GM12878 (cell line): ENCODE data around the gene SH2B2. TPM values are rescaled to one million over a fixed set of nuclear protein-coding genes. Genes with fewer than 3 reads are reported as not detected.

Source experiments
- ATAC-seq: fragments of 200-7000 bp; cut with Tn5 transposase; 3 replicates; pipeline ENCODE4 v1.9.1; 2020; ENCODE audit warnings: mild to moderate bottlenecking, moderate library complexity
- BruUV-seq: library from RNA; stranded (reverse); fragments of 400-500 nt; replicated peaks from 2 replicates; lab custom pipeline; 2021; lab: Mats Ljungman, UMichigan
- CTCF ChIA-PET: fragments of 300-600 bp; sonication (Branson Sonifier 250); formaldehyde crosslinking; extraction: SDS; loops from one replicate; lab custom pipeline; 2021; ENCODE audit warnings: inconsistent platforms; lab: Yijun Ruan, JAX
- POLR2A ChIA-PET: fragments of 350-600 bp; formaldehyde crosslinking; extraction: SDS; loops from one replicate; lab custom pipeline; 2021; ENCODE audit warnings: inconsistent platforms; lab: Charles Lee
- RAD21 ChIA-PET: fragments of 300-600 bp; sonication (Branson Sonifier 250); formaldehyde crosslinking; loops from one replicate; lab custom pipeline; 2023; ENCODE audit warnings: antibody characterized with exemption; ENCODE audit not compliant: unreplicated experiment; lab: Charles Lee
- SMC1A ChIA-PET: fragments of 300-600 bp; sonication (Branson Sonifier 250); formaldehyde crosslinking; loops from one replicate; lab custom pipeline; 2023; ENCODE audit not compliant: unreplicated experiment, uncharacterized antibody; lab: Charles Lee
- DNase-seq: peaks from one replicate; pipeline ENCODE4 v3.0.0-alpha.2; 2011; ENCODE audit warnings: low read depth, low spot score
- FAIRE-seq: peaks from 3 replicates; lab custom pipeline; 2011; peaks lifted over from hg19 to GRCh38; lab: Jason Lieb, UNC
- H2AFZ ChIP-seq: 2 replicates; pipeline ENCODE4 v1.6.0; 2011; ENCODE audit warnings: low read depth, low read length, control low read depth; ENCODE audit not compliant: control insufficient read depth
- H3K27ac ChIP-seq: 2 replicates; pipeline ENCODE4 v1.5.1; 2011; ENCODE audit warnings: control low read depth; ENCODE audit not compliant: control insufficient read depth, insufficient read depth
- H3K27me3 ChIP-seq, 2 experiments: replicated peaks in 1 of 2; 2 replicates each; pipeline versions ENCODE4 v1.6.0 to v1.6.1; 2011; ENCODE audit warnings: low read length in 1 of 2; ENCODE audit not compliant: control insufficient read depth in 2 of 2, insufficient read depth in 2 of 2
- H3K36me3 ChIP-seq, 2 experiments: 2 replicates each; pipeline ENCODE4 v1.5.1; 2011; ENCODE audit warnings: low read length in 1 of 2; ENCODE audit not compliant: control insufficient read depth in 2 of 2, insufficient read depth in 2 of 2
- H3K4me1 ChIP-seq: 2 replicates; pipeline ENCODE4 v1.6.1; 2011; ENCODE audit warnings: mild to moderate bottlenecking, low read length, moderate library complexity, mixed read lengths; ENCODE audit not compliant: control insufficient read depth, insufficient read depth
- H3K4me2 ChIP-seq: 2 replicates; pipeline ENCODE4 v1.6.0; 2011; ENCODE audit warnings: control low read depth; ENCODE audit not compliant: control insufficient read depth, insufficient read depth
- H3K4me3 ChIP-seq: fragments of 200-600 bp; sonication (generic); 2 replicates; pipeline ENCODE4 v1.5.1; 2016
- H3K79me2 ChIP-seq: 2 replicates; pipeline ENCODE4 v1.6.0; 2011; ENCODE audit warnings: low read length; ENCODE audit not compliant: control insufficient read depth, insufficient read depth
- H3K9ac ChIP-seq: 2 replicates; pipeline ENCODE4 v1.8.0; 2011; ENCODE audit warnings: low read length, control low read depth, mixed read lengths; ENCODE audit not compliant: control insufficient read depth, insufficient read depth
- H3K9me3 ChIP-seq: replicated peaks from 3 replicates; pipeline ENCODE4 v1.5.1; 2011; ENCODE audit warnings: mild to moderate bottlenecking, low read length; ENCODE audit not compliant: control insufficient read depth, insufficient read depth
- H4K20me1 ChIP-seq: 2 replicates; pipeline ENCODE4 v1.6.0; 2011; ENCODE audit not compliant: control insufficient read depth, insufficient read depth
- CBX5 ChIP-seq: sonication (generic); IDR thresholded peaks from 2 replicates; pipeline ENCODE4 v1.6.1; 2016; ENCODE audit warnings: low read depth, moderate library complexity, mild to moderate bottlenecking, inconsistent platforms
- EZH2 ChIP-seq: IDR thresholded peaks from 2 replicates; pipeline ENCODE4 v1.6.1; 2012; ENCODE audit warnings: low read depth, mild to moderate bottlenecking, control low read depth, inconsistent platforms, low read length, borderline replicate concordance; ENCODE audit not compliant: control insufficient read depth
- HCFC1 ChIP-seq: fragments of 150-350 bp; IDR thresholded peaks from 2 replicates; pipeline ENCODE4 v1.6.1; 2014; ENCODE audit warnings: low read length
- RUNX3 ChIP-seq: IDR thresholded peaks from 2 replicates; pipeline ENCODE4 v1.6.1; 2012; ENCODE audit warnings: low read length, inconsistent platforms
- SMAD1 ChIP-seq: fragments of 450-650 bp; IDR thresholded peaks from 2 replicates; pipeline ENCODE4 v1.6.1; 2018; ENCODE audit warnings: mild to moderate bottlenecking, low read depth; ENCODE audit not compliant: partially characterized antibody
- STAT3 ChIP-seq: IDR thresholded peaks from 2 replicates; pipeline ENCODE4 v1.6.1; 2011; ENCODE audit warnings: low read depth, low read length, improper control_type of control experiment
- SUPT20H ChIP-seq: IDR thresholded peaks from 2 replicates; pipeline ENCODE4 v1.6.1; 2011; ENCODE audit warnings: low read depth, mild to moderate bottlenecking, low read length, moderate library complexity, borderline replicate concordance; ENCODE audit not compliant: control insufficient read depth
- TCF3 ChIP-seq: IDR thresholded peaks from 2 replicates; pipeline ENCODE4 v1.6.1; 2012; ENCODE audit warnings: low read depth, mild to moderate bottlenecking, low read length, borderline replicate concordance; ENCODE audit not compliant: insufficient read depth
- YBX1 ChIP-seq: fragments of 450-650 bp; IDR thresholded peaks from 2 replicates; pipeline ENCODE4 v1.6.1; 2016; ENCODE audit warnings: antibody characterized with exemption
- ZNF24 ChIP-seq: fragments of 450-650 bp; IDR thresholded peaks from 2 replicates; pipeline ENCODE4 v1.6.1; 2017; ENCODE audit warnings: antibody characterized with exemption, mild to moderate bottlenecking
- ZNF384 ChIP-seq: IDR thresholded peaks from 2 replicates; pipeline ENCODE4 v1.6.1; 2012; ENCODE audit warnings: low read depth, mild to moderate bottlenecking, low read length, improper control_type of control experiment, borderline replicate concordance
- WGBS: methylation state at CpG from one replicate; pipeline ENCODE4 v1.1.6; 2016; ENCODE audit warnings: low lambda C conversion rate; ENCODE audit not compliant: insufficient replicate concordance, insufficient coverage; ENCODE audit errors: missing lambda C conversion rate; 5-methylcytosine and 5-hydroxymethylcytosine counted together
- in situ Hi-C: fragments of 300-500 bp; cut with MboI; formaldehyde crosslinking; loops from 9 replicates; pipeline ENCODE4 v1.14.3; 2018; ENCODE audit warnings: mixed read lengths
- intact Hi-C: fragments of 100-400 bp; cut with micrococcal nuclease; formaldehyde crosslinking; loops from one replicate; pipeline ENCODE4 v1.14.2; 2022; ENCODE audit not compliant: unreplicated experiment
- polyA plus RNA-seq, 11 experiments: library from polyadenylated mRNA; depleted of rRNA in 4 of 11; unstranded in 6 of 11; stranded (reverse) in 5 of 11; fragments of >200 nt; fragmentation: Nextera tagmentation in 4 of 11; fragmentation: Illumina TruSeq in 1 of 11; extraction: Ambion mirVana in 4 of 11; extraction: Trizol in 1 of 11; gene quantifications; 1 replicate in 1 of 11; 2 replicates in 10 of 11; pipeline versions ENCODE4 v1.2.1 to v1.2.3, GENCODE V29; 2011 to 2016; ENCODE audit warnings: inconsistent platforms in 2 of 11, missing spikeins in 2 of 11, low read depth in 1 of 11
- total RNA-seq, 4 experiments: library from RNA; depleted of rRNA in 3 of 4; stranded (reverse); fragments of >200 nt in 3 of 4; fragmentation: Illumina TruSeq in 1 of 4; extraction: Trizol in 1 of 4; gene quantifications; 2 replicates each; pipeline versions ENCODE4 v1.2.1 to v1.2.3, GENCODE V29; 2013 to 2021

Gene SH2B2
- total and polyA plus RNA-seq, 10 of the 15 experiments (the other 5 are each of a cell fraction or from before 2014, with no cell fraction given): 0.13 to 55.1 (median 7.4) TPM; not detected in 1

GRCh38 chr7:102275123-102275703, 11.5 kb upstream of the SH2B2 start (continued):
- TF ChIP-seq SUPT20H (no peak), CBX5 (no peak), ZNF384 (no peak)

DNA sequence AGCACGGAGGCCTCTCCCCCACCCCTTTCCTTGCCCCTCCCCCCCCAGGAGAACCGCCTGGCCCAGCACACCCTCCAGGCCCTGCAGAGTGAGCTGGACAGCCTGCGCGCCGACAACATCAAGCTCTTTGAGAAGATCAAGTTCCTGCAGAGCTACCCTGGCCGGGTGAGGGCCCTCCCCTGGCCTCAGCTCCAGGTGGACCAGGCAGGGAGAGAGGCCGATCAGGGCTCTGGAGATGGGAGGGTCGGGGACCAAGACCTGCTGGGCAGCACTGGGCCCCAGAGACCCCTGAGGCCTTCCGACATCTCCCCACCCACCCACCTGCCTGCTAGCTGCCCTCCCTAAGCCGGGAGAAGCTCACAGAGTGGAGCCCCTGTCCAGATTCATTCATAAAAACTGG, 8.8 kb upstream of the SH2B2 start:
- no peak overlapping the region for H3K9ac ChIP-seq
- FAIRE-seq: no peak
- ChIA-PET RAD21 (interaction anchor here (1.5 to 3.9 kb wide), 3 partner anchors 11 to 138 kb away, joined by 3 to 79 read pairs (median 21); no protein-coding TSS in a partner anchor), CTCF (interaction anchor here (1.2 to 9.3 kb wide), 3 partner anchors 11 to 674 kb away, joined by 3 to 205 read pairs (median 25); partner anchors contain the start of gene PRKRIP1), POLR2A (interaction anchor here (0.5 to 0.8 kb wide), 2 partner anchors 110 to 757 kb away, joined by 3 to 4 read pairs; no protein-coding TSS in a partner anchor), SMC1A (interaction anchor here (1.4 to 9.2 kb wide), 2 partner anchors 112 to 675 kb away, joined by 4 to 122 read pairs; no protein-coding TSS in a partner anchor)
- H3K4me1 ChIP-seq: peaks cover 18% of the 10 kb centered on the region
- no peaks in the 10 kb centered on the region for H4K20me1 ChIP-seq
- 85% methylated on average over 9 of the region's 10 CpGs for WGBS
- BruUV-seq: no TSS peak
- TF ChIP-seq EZH2 (no peak), STAT3 (no peak), RUNX3 (no peak), SMAD1 (no peak), ZNF24 (no peak), CBX5 (no peak), HCFC1 (no peak), YBX1 (no peak), TCF3 (no peak)
- no peak for DNase-seq
- H3K9me3 ChIP-seq: no peaks in the 10 kb centered on the region
- ATAC-seq: no peak
- intact Hi-C loops: no loop called here
- no peaks in the 10 kb centered on the region for H3K79me2 ChIP-seq
- H3K27ac ChIP-seq: no peak overlapping the region
- no peaks in the 10 kb centered on the region for H3K27me3 ChIP-seq
- H3K4me2 ChIP-seq: no peak overlapping the region
- no peaks in the 10 kb centered on the region; a peak in 1 of 4 replicates for H3K36me3 ChIP-seq
- in situ Hi-C loops: no loop called here
- no peak overlapping the region for H2AFZ ChIP-seq
- no peak overlapping the region for H3K4me3 ChIP-seq
